HCT116 (cell line): ENCODE measurements around the gene MAS1. TPM values are rescaled to one million over a fixed set of nuclear protein-coding genes. Genes with fewer than 3 reads are reported as not detected.

Experiments used
- ATAC-seq: fragments of 200-7000 bp; cut with Tn5 transposase; 2 replicates; pipeline ENCODE4 v1.9.1; 2020; ENCODE audit warnings: mild to moderate bottlenecking, moderate library complexity
- BruUV-seq: library from RNA; stranded (reverse); fragments of 400-500 nt; replicated peaks from 2 replicates; lab custom pipeline; 2021; lab: Mats Ljungman, UMichigan
- CTCF ChIA-PET: fragments of 300-600 bp; sonication (Branson Sonifier 250); formaldehyde crosslinking; loops from one replicate; lab custom pipeline; 2021; ENCODE audit warnings: antibody characterized with exemption; lab: Charles Lee
- POLR2A ChIA-PET: fragments of 300-600, 350-600 bp; sonication (Branson Sonifier 250); formaldehyde crosslinking; loops from one replicate; lab custom pipeline; 2021; ENCODE audit warnings: antibody characterized with exemption; lab: Charles Lee
- RAD21 ChIA-PET, 2 experiments: fragments of 300-600 bp; sonication (Branson Sonifier 250); formaldehyde crosslinking; loops; one replicate each; lab custom pipeline; 2023; ENCODE audit warnings: low total read pairs in 2 of 2; ENCODE audit not compliant: uncharacterized antibody in 2 of 2, unreplicated experiment in 2 of 2, low non-redundant PET in 1 of 2; lab: Charles Lee
- DNase-seq: peaks from one replicate; pipeline ENCODE4 v3.0.0-alpha.2; 2010; ENCODE audit warnings: low read depth, low spot score
- H2AFZ ChIP-seq: fragments of 200-600 bp; shearing (Covaris generic), sonication (generic); 2 replicates; pipeline ENCODE4 v1.6.1; 2017; ENCODE audit warnings: low read depth, mixed run types, mixed read lengths, antibody characterized with exemption, low read length; ENCODE audit not compliant: poor library complexity, severe bottlenecking
- H3K27ac ChIP-seq: 2 replicates; pipeline ENCODE4 v1.5.1; 2012; ENCODE audit warnings: low read depth, low read length
- H3K27me3 ChIP-seq: fragments of 200-600 bp; sonication (generic); 2 replicates; pipeline ENCODE4 v1.6.1; 2016; ENCODE audit warnings: mixed run types, low read length, mixed read lengths; ENCODE audit not compliant: insufficient read depth
- H3K36me3 ChIP-seq, 2 experiments: fragments of 200-500 bp in 1 of 2; fragments of 200-600 bp in 1 of 2; sonication (Bioruptor generic) in 1 of 2; sonication (generic) in 1 of 2; 2 replicates each; pipeline versions ENCODE4 v1.5.1 to v1.6.1; 2014 to 2016; ENCODE audit warnings: low read length in 2 of 2, inconsistent platforms in 1 of 2, mixed read lengths in 1 of 2, mixed run types in 1 of 2; ENCODE audit not compliant: insufficient read depth in 2 of 2, control insufficient read depth in 1 of 2
- H3K4me1 ChIP-seq, 2 experiments: fragments of 200-600 bp in 1 of 2; sonication (generic) in 1 of 2; 2 replicates each; pipeline versions ENCODE4 v1.5.1 to v1.6.1; 2012 to 2017; ENCODE audit warnings: low read length in 2 of 2, inconsistent platforms in 1 of 2, mild to moderate bottlenecking in 1 of 2, mixed read lengths in 1 of 2, mixed run types in 1 of 2, moderate library complexity in 1 of 2; ENCODE audit not compliant: insufficient read depth in 2 of 2, control insufficient read depth in 1 of 2
- H3K4me2 ChIP-seq: fragments of 200-600 bp; sonication (generic); 2 replicates; pipeline ENCODE4 v1.6.1; 2017; ENCODE audit warnings: mixed run types, low read length, mixed read lengths
- H3K4me3 ChIP-seq, 2 experiments: fragments of 200-600 bp in 1 of 2; sonication (generic) in 1 of 2; replicated peaks in 1 of 2; 2 replicates each; pipeline ENCODE4 v1.5.1; 2011 to 2016; ENCODE audit warnings: low read length in 2 of 2, control low read depth in 1 of 2, low read depth in 1 of 2, mild to moderate bottlenecking in 1 of 2, mixed read lengths in 1 of 2, mixed run types in 1 of 2
- H3K79me2 ChIP-seq: fragments of 200-600 bp; sonication (generic); 2 replicates; pipeline ENCODE4 v1.6.1; 2017; ENCODE audit warnings: mild to moderate bottlenecking, mixed run types, low read length, moderate library complexity, mixed read lengths; ENCODE audit not compliant: insufficient read depth
- H3K9ac ChIP-seq: fragments of 200-600 bp; sonication (generic); 2 replicates; pipeline ENCODE4 v1.6.1; 2016; ENCODE audit warnings: low read length, mixed read lengths
- H3K9me2 ChIP-seq: fragments of 200-600 bp; sonication (generic), shearing (Covaris generic); 2 replicates; pipeline ENCODE4 v1.6.1; 2017; ENCODE audit warnings: mixed run types, mild to moderate bottlenecking, moderate library complexity; ENCODE audit not compliant: insufficient read depth
- H3K9me3 ChIP-seq, 2 experiments: fragments of 200-500 bp in 1 of 2; fragments of 200-600 bp in 1 of 2; sonication (Bioruptor generic) in 1 of 2; sonication (generic) in 1 of 2; 2 replicates each; pipeline ENCODE4 v1.6.1; 2014 to 2017; ENCODE audit warnings: low read length in 2 of 2, mixed read lengths in 2 of 2, inconsistent platforms in 1 of 2, low read depth in 1 of 2, mild to moderate bottlenecking in 1 of 2, mixed run types in 1 of 2, moderate library complexity in 1 of 2; ENCODE audit not compliant: control insufficient read depth in 1 of 2, insufficient read depth in 1 of 2
- H4K20me1 ChIP-seq: fragments of 200-600 bp; sonication (generic), shearing (Covaris generic); 2 replicates; pipeline ENCODE4 v1.6.1; 2017; ENCODE audit warnings: mixed run types, mild to moderate bottlenecking, moderate library complexity; ENCODE audit not compliant: insufficient read depth
- ATF3 ChIP-seq: IDR thresholded peaks from 2 replicates; pipeline ENCODE4 v1.6.1; 2012
- CBX3 ChIP-seq: IDR thresholded peaks from 2 replicates; pipeline ENCODE4 v1.6.1; 2012; ENCODE audit warnings: low read depth
- EGR1 ChIP-seq: IDR thresholded peaks from 2 replicates; pipeline ENCODE4 v1.6.1; 2012; ENCODE audit warnings: low read depth
- ELF1 ChIP-seq: IDR thresholded peaks from 2 replicates; pipeline ENCODE4 v1.6.1; 2012; ENCODE audit warnings: low read depth, borderline replicate concordance
- EZH2 ChIP-seq: fragments of 200-600 bp; sonication (generic); IDR thresholded peaks from 2 replicates; pipeline ENCODE4 v1.6.1; 2017; ENCODE audit warnings: antibody characterized with exemption, mixed run types
- FOSL1 ChIP-seq: IDR thresholded peaks from 2 replicates; pipeline ENCODE4 v1.6.1; 2012; ENCODE audit warnings: low read depth
- JUND ChIP-seq: IDR thresholded peaks from 2 replicates; pipeline ENCODE4 v1.6.1; 2012
- POLR2A ChIP-seq: IDR thresholded peaks from 2 replicates; pipeline ENCODE4 v1.7.0; 2011; ENCODE audit warnings: borderline replicate concordance; ENCODE audit not compliant: insufficient read depth, insufficient read length; ENCODE audit errors: extremely low read depth
- REST ChIP-seq: IDR thresholded peaks from 2 replicates; pipeline ENCODE4 v1.6.1; 2012; ENCODE audit warnings: low read depth
- SP1 ChIP-seq: IDR thresholded peaks from 2 replicates; pipeline ENCODE4 v1.6.1; 2012; ENCODE audit warnings: low read depth
- SRF ChIP-seq: IDR thresholded peaks from 2 replicates; pipeline ENCODE4 v1.6.1; 2012; ENCODE audit warnings: low read depth
- TCF7L2 ChIP-seq: IDR thresholded peaks from 2 replicates; pipeline ENCODE4 v1.7.0; 2011; ENCODE audit warnings: borderline replicate concordance, inconsistent platforms; ENCODE audit not compliant: insufficient read depth, insufficient read length; ENCODE audit errors: extremely low read depth
- YY1 ChIP-seq: IDR thresholded peaks from 2 replicates; pipeline ENCODE4 v1.6.1; 2011; ENCODE audit warnings: low read length, low read depth, moderate library complexity, mild to moderate bottlenecking; ENCODE audit not compliant: insufficient replicate concordance; ENCODE audit errors: extremely low read depth
- ZFX ChIP-seq: fragments of 450-650 bp; IDR thresholded peaks from 2 replicates; pipeline ENCODE4 v1.6.1; 2017
- ZNF274 ChIP-seq: fragments of 200-500 bp; sonication (Bioruptor generic); IDR thresholded peaks from 2 replicates; pipeline ENCODE4 v1.6.1; 2014; ENCODE audit warnings: mild to moderate bottlenecking, low read depth, low read length, inconsistent platforms
- intact Hi-C: fragments of 100-400 bp; cut with micrococcal nuclease; formaldehyde crosslinking; loops from 2 replicates; pipeline ENCODE4 v1.10.0; 2022
- total RNA-seq: library from RNA; stranded (reverse); gene quantifications from one replicate; pipeline ENCODE4 v1.2.1, GENCODE V29; 2021; ENCODE audit not compliant: unreplicated experiment
- TF ChIP-seq, protein P1 (sequence below), 3 experiments: fragments of 200-600 bp in 1 of 3; sonication (generic) in 1 of 3; IDR thresholded peaks in 2 of 3; conservative IDR thresholded peaks in 1 of 3; 2 replicates each; pipeline ENCODE4 v1.5.1; 2012 to 2017; ENCODE audit warnings: low read depth in 2 of 3, low read length in 2 of 3, antibody characterized with exemption in 1 of 3, borderline replicate concordance in 1 of 3, control low read depth in 1 of 3, mild to moderate bottlenecking in 1 of 3, mixed read lengths in 1 of 3, mixed run types in 1 of 3, moderate library complexity in 1 of 3; ENCODE audit not compliant: insufficient read depth in 1 of 3
- TF ChIP-seq, protein P2 (sequence below): IDR thresholded peaks from 2 replicates; pipeline ENCODE4 v1.6.1; 2011; ENCODE audit warnings: mild to moderate bottlenecking, low read length, moderate library complexity; ENCODE audit not compliant: insufficient replicate concordance; ENCODE audit errors: extremely low read depth

Gene MAS1
- total RNA-seq, 1 experiment from 2014 or later: not detected

DNA sequence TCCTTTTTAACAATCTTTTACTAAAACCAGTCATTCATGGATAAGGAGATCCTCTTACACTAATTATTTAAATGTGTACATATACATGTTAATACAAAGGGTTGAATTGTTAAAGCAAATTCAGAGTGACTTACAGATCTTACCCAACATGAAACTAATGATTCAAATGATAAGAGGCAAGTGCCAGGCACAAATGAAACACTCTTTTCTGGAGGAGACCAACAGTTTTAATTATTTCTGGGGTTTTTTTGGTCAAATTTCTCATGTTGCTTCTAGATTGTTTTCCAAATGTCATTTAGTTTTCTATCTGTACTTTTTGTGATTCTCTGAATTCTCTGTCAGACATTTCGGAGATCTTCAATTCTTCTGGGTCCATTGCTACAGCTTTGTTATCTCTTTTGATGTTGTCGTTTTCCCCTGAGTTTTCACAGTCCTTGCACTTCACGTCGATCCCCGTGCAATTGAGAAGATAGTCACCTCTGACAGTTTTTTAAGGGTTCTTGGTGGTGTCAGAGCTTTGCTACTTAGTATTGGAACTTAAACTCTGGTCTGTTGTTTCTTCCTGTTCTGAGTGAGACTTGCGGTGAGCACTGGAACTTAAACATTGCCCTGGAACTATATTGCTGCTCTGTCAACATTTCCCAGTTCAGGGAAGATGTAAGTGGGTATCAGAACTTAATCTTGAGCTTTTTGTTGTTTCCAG lies 23.2 kb downstream of the MAS1 start:
- H3K27me3 ChIP-seq: peaks cover 20% of the 10 kb centered on the region
- no peak overlapping the region for H3K4me3 ChIP-seq
- no peak overlapping the region for H3K4me2 ChIP-seq
- ChIA-PET POLR2A (no interaction called here), RAD21 (no interaction called here), CTCF (no interaction called here)
- no peak overlapping the region for H3K27ac ChIP-seq
- ATAC-seq (no peak), DNase-seq (no peak)
- no peaks in the 10 kb centered on the region for H3K9me2 ChIP-seq
- BruUV-seq: no TSS peak
- no peak overlapping the region for H3K9ac ChIP-seq
- intact Hi-C loops: no loop called here
- TF ChIP-seq TCF7L2 (no peak), JUND (no peak), EZH2 (no peak), ZNF274 (no peak), FOSL1 (no peak), ATF3 (no peak), EGR1 (no peak), ZFX (no peak), SP1 (no peak), ELF1 (no peak), REST (no peak), SRF (no peak), YY1 (no peak), POLR2A (no peak), CBX3 (no peak)
- TF ChIP-seq, protein P1, sequence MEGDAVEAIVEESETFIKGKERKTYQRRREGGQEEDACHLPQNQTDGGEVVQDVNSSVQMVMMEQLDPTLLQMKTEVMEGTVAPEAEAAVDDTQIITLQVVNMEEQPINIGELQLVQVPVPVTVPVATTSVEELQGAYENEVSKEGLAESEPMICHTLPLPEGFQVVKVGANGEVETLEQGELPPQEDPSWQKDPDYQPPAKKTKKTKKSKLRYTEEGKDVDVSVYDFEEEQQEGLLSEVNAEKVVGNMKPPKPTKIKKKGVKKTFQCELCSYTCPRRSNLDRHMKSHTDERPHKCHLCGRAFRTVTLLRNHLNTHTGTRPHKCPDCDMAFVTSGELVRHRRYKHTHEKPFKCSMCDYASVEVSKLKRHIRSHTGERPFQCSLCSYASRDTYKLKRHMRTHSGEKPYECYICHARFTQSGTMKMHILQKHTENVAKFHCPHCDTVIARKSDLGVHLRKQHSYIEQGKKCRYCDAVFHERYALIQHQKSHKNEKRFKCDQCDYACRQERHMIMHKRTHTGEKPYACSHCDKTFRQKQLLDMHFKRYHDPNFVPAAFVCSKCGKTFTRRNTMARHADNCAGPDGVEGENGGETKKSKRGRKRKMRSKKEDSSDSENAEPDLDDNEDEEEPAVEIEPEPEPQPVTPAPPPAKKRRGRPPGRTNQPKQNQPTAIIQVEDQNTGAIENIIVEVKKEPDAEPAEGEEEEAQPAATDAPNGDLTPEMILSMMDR (IDR thresholded peaks at IDR 0.05 in 2 of 3, conservative IDR thresholded peaks at IDR 0.05 in 1 of 3; ENCODE audit: borderline replicate concordance in 1 of 3, insufficient read depth in 1 of 3, low read depth in 2 of 3, low read length in 2 of 3): no peak
- TF ChIP-seq, protein P2, sequence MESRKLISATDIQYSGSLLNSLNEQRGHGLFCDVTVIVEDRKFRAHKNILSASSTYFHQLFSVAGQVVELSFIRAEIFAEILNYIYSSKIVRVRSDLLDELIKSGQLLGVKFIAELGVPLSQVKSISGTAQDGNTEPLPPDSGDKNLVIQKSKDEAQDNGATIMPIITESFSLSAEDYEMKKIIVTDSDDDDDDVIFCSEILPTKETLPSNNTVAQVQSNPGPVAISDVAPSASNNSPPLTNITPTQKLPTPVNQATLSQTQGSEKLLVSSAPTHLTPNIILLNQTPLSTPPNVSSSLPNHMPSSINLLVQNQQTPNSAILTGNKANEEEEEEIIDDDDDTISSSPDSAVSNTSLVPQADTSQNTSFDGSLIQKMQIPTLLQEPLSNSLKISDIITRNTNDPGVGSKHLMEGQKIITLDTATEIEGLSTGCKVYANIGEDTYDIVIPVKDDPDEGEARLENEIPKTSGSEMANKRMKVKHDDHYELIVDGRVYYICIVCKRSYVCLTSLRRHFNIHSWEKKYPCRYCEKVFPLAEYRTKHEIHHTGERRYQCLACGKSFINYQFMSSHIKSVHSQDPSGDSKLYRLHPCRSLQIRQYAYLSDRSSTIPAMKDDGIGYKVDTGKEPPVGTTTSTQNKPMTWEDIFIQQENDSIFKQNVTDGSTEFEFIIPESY: no peak
- no peak overlapping the region for H2AFZ ChIP-seq
- no peaks in the 10 kb centered on the region for H3K79me2 ChIP-seq
- H4K20me1 ChIP-seq: no peaks in the 10 kb centered on the region
- H3K36me3 ChIP-seq: no peaks in the 10 kb centered on the region
- H3K9me3 ChIP-seq: no peaks in the 10 kb centered on the region
- no peaks in the 10 kb centered on the region for H3K4me1 ChIP-seq
